GM21423 (cell line): ENCODE measurements around the gene ANKRD37.

ENCODE experiments used
- ATAC-seq: cut with Tn5 transposase; IDR thresholded peaks from one replicate; pipeline ENCODE4 v1.9.1; 2021; ENCODE audit warnings: mild to moderate bottlenecking, moderate library complexity; ENCODE audit not compliant: unreplicated experiment

ANKRD37 gene

GRCh38 chr4:185412412-185412811 lies 15.8 kb downstream of the ANKRD37 start:
- ATAC-seq: no peak

- ATAC-seq: no peak
Measured at GRCh38 chr4:185416955-185417354, 20.3 kb downstream of the ANKRD37 start.

- no peak for ATAC-seq
Measured at GRCh38 chr4:185421366-185422124, 24.9 kb downstream of the ANKRD37 start.

GRCh38 chr4:185424905-185425646 lies 28.4 kb downstream of the ANKRD37 start:
- peak; percentile 5 for ATAC-seq

GRCh38 chr4:185425647-185426352 lies 29.2 kb downstream of the ANKRD37 start, which contains the start of gene UFSP2:
Gene UFSP2 (minus strand): TSS chr4:185425964. CDS start chr4:185425868, 96 bp downstream.
- peak; percentile 94 for ATAC-seq

- ATAC-seq: no peak
Measured at GRCh38 chr4:185426960-185427688, 30.5 kb downstream of the ANKRD37 start.

- ATAC-seq: no peak
Measured at GRCh38 chr4:185429660-185430059, 33.0 kb downstream of the ANKRD37 start.

- no peak for ATAC-seq
Measured at GRCh38 chr4:185435466-185435865, 38.8 kb downstream of the ANKRD37 start.

- no peak for ATAC-seq
Measured at GRCh38 chr4:185437809-185438208, 41.2 kb downstream of the ANKRD37 start.

GRCh38 chr4:185441479-185441878 lies 44.8 kb downstream of the ANKRD37 start:
- no peak for ATAC-seq

GRCh38 chr4:185445209-185445608 lies 48.6 kb downstream of the ANKRD37 start:
- no peak for ATAC-seq
